B cell (primary cell): ENCODE measurements around the gene SRC.

Experiments
- EZH2 ChIP-seq: IDR thresholded peaks from 2 replicates; pipeline ENCODE4 v1.6.1; 2012; ENCODE audit warnings: borderline replicate concordance, low read depth, mild to moderate bottlenecking, moderate library complexity, low read length; ENCODE audit not compliant: insufficient read depth, poor library complexity, severe bottlenecking
- TF ChIP-seq, protein P1 (sequence below): fragments of 200-600 bp; IDR thresholded peaks from one replicate; pipeline ENCODE4 v1.8.0; 2022; ENCODE audit warnings: antibody characterized with exemption, mild to moderate bottlenecking

DNA sequence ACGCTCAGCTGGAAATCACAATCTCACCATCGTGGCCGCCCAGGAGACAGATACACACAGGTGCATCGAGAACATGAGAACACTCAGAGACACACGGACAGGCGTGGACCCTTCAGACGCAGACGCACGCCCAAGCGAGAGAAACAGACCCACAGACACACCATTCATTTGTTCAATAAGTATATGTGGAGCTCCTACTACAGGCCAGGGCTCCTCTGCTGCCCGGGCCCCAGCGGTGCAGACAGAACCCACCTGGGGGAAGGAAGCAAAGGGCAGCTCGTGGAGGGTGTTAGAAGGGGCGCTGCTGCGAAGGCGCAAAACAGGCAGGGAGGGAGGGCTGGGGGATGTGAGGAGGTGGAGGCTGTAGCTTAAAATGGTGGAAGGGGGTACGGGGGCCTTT, 39.2 kb downstream of the SRC start:
- TF ChIP-seq, protein P1, sequence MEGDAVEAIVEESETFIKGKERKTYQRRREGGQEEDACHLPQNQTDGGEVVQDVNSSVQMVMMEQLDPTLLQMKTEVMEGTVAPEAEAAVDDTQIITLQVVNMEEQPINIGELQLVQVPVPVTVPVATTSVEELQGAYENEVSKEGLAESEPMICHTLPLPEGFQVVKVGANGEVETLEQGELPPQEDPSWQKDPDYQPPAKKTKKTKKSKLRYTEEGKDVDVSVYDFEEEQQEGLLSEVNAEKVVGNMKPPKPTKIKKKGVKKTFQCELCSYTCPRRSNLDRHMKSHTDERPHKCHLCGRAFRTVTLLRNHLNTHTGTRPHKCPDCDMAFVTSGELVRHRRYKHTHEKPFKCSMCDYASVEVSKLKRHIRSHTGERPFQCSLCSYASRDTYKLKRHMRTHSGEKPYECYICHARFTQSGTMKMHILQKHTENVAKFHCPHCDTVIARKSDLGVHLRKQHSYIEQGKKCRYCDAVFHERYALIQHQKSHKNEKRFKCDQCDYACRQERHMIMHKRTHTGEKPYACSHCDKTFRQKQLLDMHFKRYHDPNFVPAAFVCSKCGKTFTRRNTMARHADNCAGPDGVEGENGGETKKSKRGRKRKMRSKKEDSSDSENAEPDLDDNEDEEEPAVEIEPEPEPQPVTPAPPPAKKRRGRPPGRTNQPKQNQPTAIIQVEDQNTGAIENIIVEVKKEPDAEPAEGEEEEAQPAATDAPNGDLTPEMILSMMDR, result no peak
- no peak for TF ChIP-seq EZH2
